Right lobe of liver (tissue), 6 donors: ENCODE results near the gene ECT2. TPM values are rescaled to one million over a fixed set of nuclear protein-coding genes. Genes with fewer than 3 reads are reported as not detected.
"Not testable (repeated sequence)": the region's sequence is repeated elsewhere in the genome, so short reads cannot be mapped to it uniquely, and the experiment has no call there.

Experiments used
- ATAC-seq, 4 donors: fragments of 200-7000 bp; cut with Tn5 transposase; one replicate each; pipeline ENCODE4 v1.9.1; 2020; ENCODE audit warnings: mild to moderate bottlenecking in 4 of 4, moderate library complexity in 4 of 4
- DNase-seq, 3 donors: peaks; one replicate each; pipeline ENCODE4 v3.0.0-alpha.2; 2020
- H3K27ac ChIP-seq, 3 donors: fragments of 200-600 bp; one replicate each; pipeline ENCODE4 v1.8.0; 2022
- H3K27me3 ChIP-seq, 2 donors: fragments of 200-600 bp; one replicate each; pipeline ENCODE4 v1.8.0; 2022
- H3K36me3 ChIP-seq, 4 donors: fragments of 200-600 bp; sonication (generic) in 1 of 4; one replicate each; pipeline versions ENCODE4 v1.5.1 to v1.8.0; 2017 to 2022; ENCODE audit warnings: control low read depth in 1 of 4
- H3K4me1 ChIP-seq, 4 donors: fragments of 200-600 bp; sonication (generic) in 1 of 4; one replicate each; pipeline versions ENCODE4 v1.5.1 to v1.8.0; 2017 to 2022; ENCODE audit warnings: control low read depth in 1 of 4
- H3K4me3 ChIP-seq, 3 donors: fragments of 200-600 bp; one replicate each; pipeline ENCODE4 v1.8.0; 2022
- H3K9me3 ChIP-seq, 4 donors: fragments of 200-600 bp; sonication (generic) in 1 of 4; one replicate each; pipeline versions ENCODE4 v1.5.1 to v1.8.0; 2017 to 2022; ENCODE audit warnings: control low read depth in 1 of 4
- CTCF ChIP-seq, 4 donors: fragments of 200-600 bp in 3 of 4; fragments of 450-650 bp in 1 of 4; IDR thresholded peaks; one replicate each; pipeline versions ENCODE4 v1.5.1 to v1.8.0; 2016 to 2022; ENCODE audit warnings: antibody characterized with exemption in 4 of 4, mild to moderate bottlenecking in 2 of 4
- POLR2A ChIP-seq: fragments of 450-650 bp; IDR thresholded peaks from one replicate; pipeline ENCODE4 v1.6.1; 2017; ENCODE audit warnings: antibody characterized with exemption, mild to moderate bottlenecking
- WGBS: methylation state at CpG from one replicate; pipeline ENCODE4 v1.1.6; 2018; ENCODE audit warnings: low coverage, low lambda C conversion rate; ENCODE audit not compliant: insufficient coverage; ENCODE audit errors: missing lambda C conversion rate; 5-methylcytosine and 5-hydroxymethylcytosine counted together
- intact Hi-C, 2 donors: fragments of 100-400 bp; cut with DNase I; formaldehyde crosslinking; loops; one replicate each; pipeline versions ENCODE4 v1.11.2 to v1.14.1; 2022
- total RNA-seq, 6 experiments: library from RNA; depleted of rRNA in 2 of 6; stranded (reverse); fragments of >200 nt in 2 of 6; fragmentation: NEBNext Ultra II Directional in 3 of 6; extraction: Animal tissue kit (Norgen Biotek cat#: 25700) in 3 of 6; gene quantifications; one replicate each; pipeline versions ENCODE4 v1.1.0 to v1.2.4, GENCODE V29; 2016 to 2023
- donor health status: DM: no; HTN: yes; CAD: no.
- donor health status: DM: no; HTN: no; CAD: no.
- donor health status: DM: no; HTN: no; CAD: no.
- donor health status: DM: no; HTN: yes; CAD: no.
- donor health status: DM: no; HTN: yes; CAD: no.

The ECT2 gene
- total RNA-seq, 6 experiments from 2014 or later: 1.5 to 7.8 (median 3.8) TPM

- intact Hi-C loops: no loop called here
- DNase-seq: no peak
- no peak for ATAC-seq
- Histone ChIP-seq H3K4me3 (no peak overlapping the region), H3K4me1 (peaks cover 0 to 15% (median 3%) of the 10 kb centered on the region in 4 donors), H3K27ac (no peak overlapping the region), H3K27me3 (no peaks in the 10 kb centered on the region), H3K36me3 (no peaks in the 10 kb centered on the region), H3K9me3 (no peaks in the 10 kb centered on the region)
- TF ChIP-seq POLR2A (no peak), CTCF (IDR thresholded peaks at IDR 0.05) (no peak)
- WGBS: 77% methylated on average over 3 of the region's 3 CpGs
Measured at GRCh38 chr3:172713316-172713715, 37.2 kb upstream of the ECT2 start.

GRCh38 chr3:172716476-172716875 lies 34.0 kb upstream of the ECT2 start:
- no peaks in the 10 kb centered on the region for H3K36me3 ChIP-seq
- no peak overlapping the region for H3K4me3 ChIP-seq
- H3K4me1 ChIP-seq: peaks cover 0 to 3% (median 1%) of the 10 kb centered on the region in 4 donors
- DNase-seq: peak in 2 of 3 donors; percentile 45 to 49
- H3K9me3 ChIP-seq: no peaks in the 10 kb centered on the region
- H3K27ac ChIP-seq: no peak overlapping the region
- ATAC-seq: peak; percentile 20 to 62 (median 53)
- TF ChIP-seq CTCF (IDR thresholded peaks at IDR 0.05) (no peak), POLR2A (no peak)
- intact Hi-C loops: no loop called here
- 45% methylated on average over 5 of the region's 5 CpGs for WGBS
- no peaks in the 10 kb centered on the region for H3K27me3 ChIP-seq

GRCh38 chr3:172717493-172718088 lies 32.9 kb upstream of the ECT2 start:
- no peak overlapping the region for H3K27ac ChIP-seq
- no peak overlapping the region for H3K4me3 ChIP-seq
- H3K9me3 ChIP-seq: no peaks in the 10 kb centered on the region
- no peaks in the 10 kb centered on the region for H3K4me1 ChIP-seq
- DNase-seq (no peak), ATAC-seq (peak in 2 of 4 donors; percentile 50 to 52)
- intact Hi-C loops: no loop called here
- TF ChIP-seq CTCF (IDR thresholded peaks at IDR 0.05) (peak; percentile 26 to 41 (median 32)), POLR2A (no peak)
- no peaks in the 10 kb centered on the region for H3K27me3 ChIP-seq
- WGBS: 49% methylated on average over 4 of the region's 4 CpGs
- no peaks in the 10 kb centered on the region for H3K36me3 ChIP-seq

- intact Hi-C loops: not testable (repeated sequence)
- no CpG with 5 or more reads among the region's 8 CpGs for WGBS
Measured at GRCh38 chr3:172722536-172723040, 27.9 kb upstream of the ECT2 start.

GRCh38 chr3:172726380-172726779 lies 24.1 kb upstream of the ECT2 start:
- Histone ChIP-seq H3K9me3 (no peaks in the 10 kb centered on the region), H3K4me1 (no peaks in the 10 kb centered on the region), H3K4me3 (no peak overlapping the region), H3K27me3 (no peaks in the 10 kb centered on the region), H3K36me3 (no peaks in the 10 kb centered on the region), H3K27ac (no peak overlapping the region)
- intact Hi-C loops: no loop called here
- WGBS: 20% methylated on average over 1 of the region's 1 CpG
- TF ChIP-seq CTCF (IDR thresholded peaks at IDR 0.05) (no peak), POLR2A (no peak)
- ATAC-seq (no peak), DNase-seq (no peak)

More at GRCh38 chr3:172722536-172723040, 27.9 kb upstream of the ECT2 start:
- not testable (repeated sequence) for H3K27ac ChIP-seq, H3K36me3 ChIP-seq, DNase-seq, H3K4me3 ChIP-seq, ATAC-seq, H3K9me3 ChIP-seq, H3K27me3 ChIP-seq, H3K4me1 ChIP-seq
